MCF 10A (cell line): ENCODE results near the gene SHD. TPM values are rescaled to one million over a fixed set of nuclear protein-coding genes. Genes with fewer than 3 reads are reported as not detected.
A peak's percentile ranks its signal among the peaks of the same experiment; 100 is the strongest.

Experiments used
- BruUV-seq: library from RNA; stranded (reverse); fragments of 400-500 nt; replicated peaks from 2 replicates; lab custom pipeline; 2021; lab: Mats Ljungman, UMichigan
- CTCF ChIA-PET: fragments of 300-600 bp; sonication (Branson Sonifier 250); formaldehyde crosslinking; extraction: SDS; loops from one replicate; lab custom pipeline; 2021; ENCODE audit warnings: antibody characterized with exemption, inconsistent platforms; lab: Yijun Ruan, JAX
- POLR2A ChIA-PET: fragments of 300-600, 350-650 bp; sonication (Branson Sonifier 250); formaldehyde crosslinking; extraction: SDS; loops from one replicate; lab custom pipeline; 2020; ENCODE audit warnings: antibody characterized with exemption, inconsistent platforms; lab: Yijun Ruan, JAX
- DNase-seq: peaks from one replicate; pipeline ENCODE4 v3.0.0-alpha.2; 2018; ENCODE audit not compliant: unreplicated experiment
- H3K27ac Mint-ChIP-seq: one replicate; pipeline ENCODE4 v1.8.0; 2022; ENCODE audit warnings: mild to moderate bottlenecking, low read depth, mixed read lengths; ENCODE audit not compliant: unreplicated experiment
- H3K27me3 Mint-ChIP-seq: one replicate; pipeline ENCODE4 v1.8.0; 2022; ENCODE audit warnings: mixed read lengths; ENCODE audit not compliant: insufficient read depth, unreplicated experiment
- H3K36me3 Mint-ChIP-seq: one replicate; pipeline ENCODE4 v1.8.0; 2022; ENCODE audit warnings: mild to moderate bottlenecking, moderate library complexity, mixed read lengths; ENCODE audit not compliant: insufficient read depth, unreplicated experiment
- H3K4me1 Mint-ChIP-seq: one replicate; pipeline ENCODE4 v1.8.0; 2022; ENCODE audit warnings: mixed read lengths; ENCODE audit not compliant: insufficient read depth, unreplicated experiment
- H3K4me3 Mint-ChIP-seq: one replicate; pipeline ENCODE4 v1.8.0; 2022; ENCODE audit warnings: mild to moderate bottlenecking, moderate library complexity, mixed read lengths; ENCODE audit not compliant: unreplicated experiment
- H3K9me3 Mint-ChIP-seq: one replicate; pipeline ENCODE4 v1.8.0; 2022; ENCODE audit warnings: mixed read lengths; ENCODE audit not compliant: unreplicated experiment
- CTCF ChIP-seq: fragments of 200-600 bp; IDR thresholded peaks from one replicate; pipeline ENCODE4 v1.8.0; 2022; ENCODE audit warnings: antibody characterized with exemption, mild to moderate bottlenecking; ENCODE audit not compliant: unreplicated experiment
- intact Hi-C: fragments of 100-400 bp; cut with micrococcal nuclease; formaldehyde crosslinking; loops from 2 replicates; pipeline ENCODE4 v1.14.1; 2022
- total RNA-seq: library from RNA; stranded (reverse); gene quantifications from 2 replicates; pipeline ENCODE4 v1.2.3, GENCODE V29; 2022

The SHD gene
- total RNA-seq, 1 experiment from 2014 or later, result not detected

- Mint-ChIP-seq H3K27me3 (peaks cover 5% of the 10 kb centered on the region), H3K4me3 (no peak overlapping the region), H3K27ac (no peak overlapping the region), H3K36me3 (no peaks in the 10 kb centered on the region), H3K4me1 (no peaks in the 10 kb centered on the region), H3K9me3 (no peaks in the 10 kb centered on the region)
- ChIA-PET CTCF (no interaction called here), POLR2A (interaction anchor here (0.6 to 0.7 kb wide), 2 partner anchors 27 to 47 kb away, joined by 3 read pairs; partner anchors contain the start of gene STAP2)
- DNase-seq, result no peak
- TF ChIP-seq CTCF, result no peak
- intact Hi-C loops, result no loop called here
- BruUV-seq, result no TSS peak
These were observed 12.2 kb downstream of the SHD start for GRCh38 chr19:4291184-4291732.

GRCh38 chr19:4292515-4292914, 13.4 kb downstream of the SHD start:
- H3K36me3 Mint-ChIP-seq, result no peaks in the 10 kb centered on the region
- H3K9me3 Mint-ChIP-seq, result no peaks in the 10 kb centered on the region
- H3K27ac Mint-ChIP-seq, result no peak overlapping the region
- intact Hi-C loops, result no loop called here
- no peak overlapping the region for H3K4me3 Mint-ChIP-seq
- TF ChIP-seq CTCF, result no peak
- BruUV-seq, result no TSS peak
- ChIA-PET CTCF (no interaction called here), POLR2A (no interaction called here)
- H3K4me1 Mint-ChIP-seq, result no peaks in the 10 kb centered on the region
- DNase-seq, result no peak
- H3K27me3 Mint-ChIP-seq, result no peaks in the 10 kb centered on the region

GRCh38 chr19:4294389-4294788, 15.3 kb downstream of the SHD start:
- no peaks in the 10 kb centered on the region for H3K9me3 Mint-ChIP-seq
- no peaks in the 10 kb centered on the region for H3K4me1 Mint-ChIP-seq
- DNase-seq, result no peak
- H3K36me3 Mint-ChIP-seq, result no peaks in the 10 kb centered on the region
- H3K27me3 Mint-ChIP-seq, result no peaks in the 10 kb centered on the region
- TF ChIP-seq CTCF, result no peak
- no peak overlapping the region for H3K27ac Mint-ChIP-seq
- intact Hi-C loops, result no loop called here
- CTCF ChIA-PET, result no interaction called here
- no peak overlapping the region for H3K4me3 Mint-ChIP-seq
- POLR2A ChIA-PET, result no interaction called here
- no TSS peak for BruUV-seq

- no peak overlapping the region for H3K27ac Mint-ChIP-seq
- DNase-seq, result peak; percentile 14
- H3K4me3 Mint-ChIP-seq, result no peak overlapping the region
- H3K36me3 Mint-ChIP-seq, result no peaks in the 10 kb centered on the region
- CTCF ChIA-PET, result interaction anchor here (1.0 to 1.5 kb wide), 2 partner anchors 57 to 229 kb away, joined by 3 to 5 read pairs; no protein-coding TSS in a partner anchor
- no peaks in the 10 kb centered on the region for H3K9me3 Mint-ChIP-seq
- BruUV-seq, result no TSS peak
- H3K4me1 Mint-ChIP-seq, result no peaks in the 10 kb centered on the region
- H3K27me3 Mint-ChIP-seq, result no peaks in the 10 kb centered on the region
- TF ChIP-seq CTCF, result no peak
- POLR2A ChIA-PET, result interaction anchor here (0.6 to 1.2 kb wide), 2 partner anchors 42 to 143 kb away, joined by 3 read pairs; no protein-coding TSS in a partner anchor
- intact Hi-C loops, result no loop called here
These were observed 17.1 kb downstream of the SHD start for GRCh38 chr19:4295972-4296771.
